ENCODE measurements around the gene SMAD5. TPM values are rescaled to one million over a fixed set of nuclear protein-coding genes. Genes with fewer than 3 reads are reported as not detected.

SMAD5 gene
- polyA plus RNA-seq, 2 donors = 5.0 to 6.9 TPM

DNA sequence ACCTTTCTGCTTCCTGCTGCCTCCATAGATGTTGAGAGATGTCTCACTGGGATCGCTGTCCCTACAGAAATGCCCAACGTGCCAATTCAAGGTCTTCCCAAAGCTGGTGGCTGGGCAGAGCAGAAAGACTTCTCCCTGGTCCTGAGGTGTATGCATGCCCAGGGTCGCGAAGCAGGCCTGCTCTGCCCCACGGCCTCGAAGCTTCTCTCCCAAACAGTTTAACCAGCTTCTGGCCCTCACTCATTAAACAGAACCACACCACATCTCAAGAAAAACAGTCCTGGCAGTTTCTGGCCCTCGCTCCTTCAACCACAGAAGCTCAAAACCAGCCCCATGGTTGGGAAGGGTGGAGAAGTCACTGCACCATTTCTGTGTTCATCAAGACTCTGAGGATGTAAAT lies 75.0 kb downstream of the SMAD5 start:
- Histone ChIP-seq H3K27me3 (ENCODE audit: control insufficient read depth in 1 of 2, insufficient read depth in 2 of 2, low read length in 2 of 2) (no peaks in the 10 kb centered on the region), H3K36me3 (ENCODE audit: control insufficient read depth in 2 of 2, insufficient read depth in 2 of 2, low read length in 1 of 2) (no peaks in the 10 kb centered on the region), H3K4me3 (ENCODE audit: low read depth in 1 of 2, low read length in 2 of 2) (no peak overlapping the region), H3K27ac (ENCODE audit: low read depth in 2 of 2, low read length in 1 of 2) (no peak overlapping the region), H3K9me3 (ENCODE audit: control insufficient read depth in 2 of 2, insufficient read depth in 1 of 2, low read depth in 1 of 2, low read length in 1 of 2) (no peaks in the 10 kb centered on the region), H3K4me1 (ENCODE audit: control insufficient read depth in 2 of 2, insufficient read depth in 2 of 2, low read length in 1 of 2) (no peaks in the 10 kb centered on the region)
- 85 to 87% methylated on average over 7 of the region's 7 CpGs for WGBS, 2 donors

DNA sequence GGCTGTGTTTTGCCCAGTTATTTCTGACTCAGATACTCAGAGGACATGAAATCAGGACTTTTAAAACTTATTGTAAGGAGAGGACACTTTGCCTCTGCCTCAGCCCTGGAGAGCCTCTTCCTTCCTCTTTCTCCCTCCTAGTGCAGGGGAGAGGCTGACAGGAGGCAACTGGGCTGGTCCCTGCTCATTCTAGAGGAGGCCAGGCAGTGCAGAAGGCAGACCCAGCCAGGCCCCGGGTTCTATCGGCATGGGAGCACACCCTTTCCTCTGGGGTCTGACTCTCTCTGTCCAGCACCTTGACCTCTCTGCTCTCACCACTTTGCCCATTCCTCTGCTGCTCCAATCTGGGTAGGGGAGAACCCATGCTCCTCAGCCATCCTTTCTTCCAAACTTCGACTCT lies 76.3 kb downstream of the SMAD5 start:
- H3K27me3 ChIP-seq (ENCODE audit: control insufficient read depth in 1 of 2, insufficient read depth in 2 of 2, low read length in 2 of 2) = no peaks in the 10 kb centered on the region
- WGBS, 2 donors = 68 to 83% methylated on average over 3 of the region's 3 CpGs

DNA sequence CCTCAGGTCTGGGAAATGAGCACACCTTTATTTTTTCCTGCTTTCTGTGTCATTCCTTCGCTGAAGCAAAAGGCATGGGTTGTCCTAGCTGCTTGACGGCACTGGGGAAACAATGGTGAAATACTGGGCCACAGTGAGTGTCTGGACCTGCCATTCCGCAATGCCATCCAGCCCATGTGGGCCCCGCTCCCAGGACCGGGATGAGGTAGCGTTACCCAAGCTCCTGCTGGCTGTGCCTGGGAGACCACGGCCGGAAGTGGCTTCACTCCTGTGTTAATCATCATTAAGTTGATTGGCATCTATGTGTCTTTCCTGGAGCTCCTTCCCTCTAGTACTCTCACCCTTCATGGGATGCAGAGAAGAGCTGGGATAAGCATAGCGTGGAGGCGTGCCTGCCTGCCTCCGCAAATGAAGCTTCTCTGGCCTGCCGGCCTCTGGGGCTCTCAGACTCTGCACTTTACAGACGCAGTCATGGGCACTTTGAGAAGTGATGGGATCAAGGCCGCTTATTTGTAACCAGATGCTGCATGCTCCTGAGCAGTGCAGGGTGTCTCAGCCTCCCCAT lies 76.8 kb downstream of the SMAD5 start:
- WGBS, 2 donors = 91 to 92% methylated on average over 14 of the region's 14 CpGs
- no peak overlapping the region for H3K27ac ChIP-seq (ENCODE audit: low read depth in 2 of 2, low read length in 1 of 2)
- H3K36me3 ChIP-seq (ENCODE audit: control insufficient read depth in 2 of 2, insufficient read depth in 2 of 2, low read length in 1 of 2) = no peaks in the 10 kb centered on the region
- no peaks in the 10 kb centered on the region for H3K9me3 ChIP-seq (ENCODE audit: control insufficient read depth in 2 of 2, insufficient read depth in 1 of 2, low read depth in 1 of 2, low read length in 1 of 2)
- H3K27me3 ChIP-seq (ENCODE audit: control insufficient read depth in 1 of 2, insufficient read depth in 2 of 2, low read length in 2 of 2) = no peaks in the 10 kb centered on the region
- H3K4me1 ChIP-seq (ENCODE audit: control insufficient read depth in 2 of 2, insufficient read depth in 2 of 2, low read length in 1 of 2) = no peaks in the 10 kb centered on the region
- H3K4me3 ChIP-seq (ENCODE audit: low read depth in 1 of 2, low read length in 2 of 2) = no peak overlapping the region

More for the DNA sequence above, 76.3 kb downstream of the SMAD5 start:
- no peak overlapping the region for H3K27ac ChIP-seq (ENCODE audit: low read depth in 2 of 2, low read length in 1 of 2)
- H3K4me1 ChIP-seq (ENCODE audit: control insufficient read depth in 2 of 2, insufficient read depth in 2 of 2, low read length in 1 of 2) = no peaks in the 10 kb centered on the region
- H3K4me3 ChIP-seq (ENCODE audit: low read depth in 1 of 2, low read length in 2 of 2) = no peak overlapping the region
- H3K9me3 ChIP-seq (ENCODE audit: control insufficient read depth in 2 of 2, insufficient read depth in 1 of 2, low read depth in 1 of 2, low read length in 1 of 2) = no peaks in the 10 kb centered on the region
- no peaks in the 10 kb centered on the region for H3K36me3 ChIP-seq (ENCODE audit: control insufficient read depth in 2 of 2, insufficient read depth in 2 of 2, low read length in 1 of 2)

DNA sequence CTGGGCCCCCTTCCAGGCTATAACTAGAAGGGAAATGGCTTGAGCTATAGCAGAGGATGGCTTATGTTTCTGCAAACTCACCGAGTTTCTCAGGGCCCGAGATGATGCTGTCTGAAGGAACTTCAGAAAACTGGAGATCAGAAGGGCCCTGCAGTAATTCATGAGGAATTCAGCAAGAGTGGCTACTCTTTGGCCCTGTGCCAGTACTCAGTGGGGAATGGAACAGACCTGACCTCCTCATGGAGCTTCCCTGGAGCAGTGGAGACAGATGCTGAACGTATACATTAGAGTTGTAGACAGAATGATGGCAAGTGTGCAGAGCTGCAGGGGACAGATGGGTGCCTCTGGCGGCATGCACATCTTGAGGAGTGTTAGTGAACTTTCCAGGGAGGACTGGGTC lies 77.6 kb downstream of the SMAD5 start:
- no peaks in the 10 kb centered on the region for H3K27me3 ChIP-seq (ENCODE audit: control insufficient read depth in 1 of 2, insufficient read depth in 2 of 2, low read length in 2 of 2)
- H3K27ac ChIP-seq (ENCODE audit: low read depth in 2 of 2, low read length in 1 of 2) = no peak overlapping the region
- H3K9me3 ChIP-seq (ENCODE audit: control insufficient read depth in 2 of 2, insufficient read depth in 1 of 2, low read depth in 1 of 2, low read length in 1 of 2) = no peaks in the 10 kb centered on the region
- H3K4me3 ChIP-seq (ENCODE audit: low read depth in 1 of 2, low read length in 2 of 2) = no peak overlapping the region
- no peaks in the 10 kb centered on the region for H3K4me1 ChIP-seq (ENCODE audit: control insufficient read depth in 2 of 2, insufficient read depth in 2 of 2, low read length in 1 of 2)
- no peaks in the 10 kb centered on the region for H3K36me3 ChIP-seq (ENCODE audit: control insufficient read depth in 2 of 2, insufficient read depth in 2 of 2, low read length in 1 of 2)
- WGBS, 2 donors = 75 to 80% methylated on average over 4 of the region's 4 CpGs

DNA sequence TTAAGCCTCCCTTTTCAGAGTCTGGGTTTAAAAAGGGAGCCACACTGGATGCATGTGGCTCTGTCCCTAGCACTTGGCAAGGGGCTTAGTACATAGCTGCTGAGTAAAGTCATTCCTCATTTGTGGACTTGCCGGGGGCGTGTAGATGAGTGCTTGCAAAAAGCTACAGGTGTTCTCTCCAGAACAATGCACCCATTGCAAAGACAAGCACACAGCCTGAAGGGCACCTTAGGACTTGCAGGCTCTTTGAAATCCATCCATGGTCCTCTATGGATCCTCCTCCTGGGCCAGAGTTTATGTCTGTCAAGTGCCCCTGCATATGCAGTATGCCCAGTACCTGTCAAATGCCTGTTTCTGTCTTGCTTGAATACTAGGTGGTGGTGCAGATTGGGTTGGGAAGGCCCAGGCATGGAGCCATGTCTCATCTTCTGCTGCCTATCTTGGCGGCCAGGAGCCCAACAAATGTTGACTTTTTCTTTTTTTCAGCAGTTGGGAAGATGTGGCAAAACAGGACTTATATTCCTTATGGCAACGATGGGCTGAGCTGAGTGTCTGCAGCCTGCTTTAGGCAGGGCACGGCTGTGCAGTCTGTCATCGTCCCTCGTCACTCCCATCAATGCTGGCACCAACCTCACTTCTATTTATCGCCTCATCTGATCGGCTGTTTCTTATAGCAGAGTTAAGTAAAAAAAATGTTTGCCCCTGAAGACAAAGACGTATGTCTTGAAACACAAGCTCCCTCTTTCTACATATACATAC lies 78.8 kb downstream of the SMAD5 start:
- whole genome bisulfite sequencing, 2 donors = 75 to 78% methylated on average over 10 of the region's 10 CpGs
- no peak overlapping the region for H3K4me3 ChIP-seq (ENCODE audit: low read depth in 1 of 2, low read length in 2 of 2)
- no peaks in the 10 kb centered on the region for H3K27me3 ChIP-seq (ENCODE audit: control insufficient read depth in 1 of 2, insufficient read depth in 2 of 2, low read length in 2 of 2)

DNA sequence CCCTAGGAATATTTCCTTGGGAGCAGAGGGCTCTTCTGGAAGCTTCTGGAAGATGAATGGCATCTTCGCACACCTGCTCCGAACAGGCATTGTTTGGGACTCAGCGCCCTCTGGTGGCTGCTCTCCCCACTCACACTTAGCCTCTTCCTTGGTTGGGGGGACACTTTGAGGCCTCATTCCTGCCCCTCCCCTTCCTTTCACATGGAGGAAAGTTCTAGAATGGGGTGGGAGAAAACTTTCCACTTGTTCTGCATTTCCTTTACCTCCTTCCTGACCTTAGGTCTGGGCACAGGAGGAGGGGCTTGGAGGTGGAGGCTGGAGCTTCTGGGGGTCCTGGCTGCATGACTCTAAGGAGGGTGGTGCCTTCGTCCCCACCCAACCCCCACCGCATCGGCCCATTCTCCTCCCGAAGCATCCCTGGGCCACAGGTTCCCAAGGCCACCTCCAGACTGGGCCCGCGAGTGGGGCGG lies 79.6 kb downstream of the SMAD5 start:
- H3K36me3 ChIP-seq (ENCODE audit: control insufficient read depth in 2 of 2, insufficient read depth in 2 of 2, low read length in 1 of 2) = no peaks in the 10 kb centered on the region
- H3K9me3 ChIP-seq (ENCODE audit: control insufficient read depth in 2 of 2, insufficient read depth in 1 of 2, low read depth in 1 of 2, low read length in 1 of 2) = no peaks in the 10 kb centered on the region
- no peaks in the 10 kb centered on the region for H3K27me3 ChIP-seq (ENCODE audit: control insufficient read depth in 1 of 2, insufficient read depth in 2 of 2, low read length in 2 of 2)
- H3K4me1 ChIP-seq (ENCODE audit: control insufficient read depth in 2 of 2, insufficient read depth in 2 of 2, low read length in 1 of 2) = no peaks in the 10 kb centered on the region
- no peak overlapping the region for H3K4me3 ChIP-seq (ENCODE audit: low read depth in 1 of 2, low read length in 2 of 2)
- 45 to 51% methylated on average over 10 of the region's 10 CpGs for WGBS, 2 donors
- H3K27ac ChIP-seq (ENCODE audit: low read depth in 2 of 2, low read length in 1 of 2) = no peak overlapping the region

More for the DNA sequence above, 78.8 kb downstream of the SMAD5 start:
- Histone ChIP-seq H3K27ac (ENCODE audit: low read depth in 2 of 2, low read length in 1 of 2) (no peak overlapping the region), H3K4me1 (ENCODE audit: control insufficient read depth in 2 of 2, insufficient read depth in 2 of 2, low read length in 1 of 2) (no peaks in the 10 kb centered on the region), H3K9me3 (ENCODE audit: control insufficient read depth in 2 of 2, insufficient read depth in 1 of 2, low read depth in 1 of 2, low read length in 1 of 2) (no peaks in the 10 kb centered on the region), H3K36me3 (ENCODE audit: control insufficient read depth in 2 of 2, insufficient read depth in 2 of 2, low read length in 1 of 2) (no peaks in the 10 kb centered on the region)

DNA sequence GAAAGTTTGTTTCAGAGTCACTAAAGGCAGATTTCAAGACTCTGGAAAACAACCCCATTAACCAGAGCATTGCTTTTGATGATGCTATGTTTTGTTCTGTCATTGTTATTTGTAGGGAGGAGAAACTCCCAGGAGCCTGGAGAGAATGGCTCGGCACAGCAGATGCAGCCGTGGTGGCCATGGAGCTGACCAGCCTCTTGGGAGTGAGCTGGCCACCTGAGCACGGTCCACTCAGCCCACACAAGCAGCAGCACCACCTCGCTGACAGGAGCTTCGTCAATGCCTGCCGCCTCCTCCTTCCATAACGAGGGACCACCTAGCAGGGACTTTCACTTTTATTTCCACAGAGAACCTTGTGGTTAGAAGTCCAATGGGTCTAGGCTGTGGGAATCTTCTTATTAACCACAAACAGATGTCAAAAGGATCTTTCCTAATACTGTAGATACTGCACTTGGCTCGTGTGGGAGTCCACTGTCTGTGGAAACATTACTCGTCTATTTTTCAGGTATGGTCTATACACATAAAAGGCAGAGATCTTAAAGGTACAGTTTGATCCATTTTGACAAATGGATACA lies 81.4 kb downstream of the SMAD5 start:
- no peaks in the 10 kb centered on the region for H3K36me3 ChIP-seq (ENCODE audit: control insufficient read depth in 2 of 2, insufficient read depth in 2 of 2, low read length in 1 of 2)
- 61 to 66% methylated on average over 9 of the region's 9 CpGs for WGBS, 2 donors
- H3K27me3 ChIP-seq (ENCODE audit: control insufficient read depth in 1 of 2, insufficient read depth in 2 of 2, low read length in 2 of 2) = no peaks in the 10 kb centered on the region
- no peaks in the 10 kb centered on the region for H3K4me1 ChIP-seq (ENCODE audit: control insufficient read depth in 2 of 2, insufficient read depth in 2 of 2, low read length in 1 of 2)
- H3K4me3 ChIP-seq (ENCODE audit: low read depth in 1 of 2, low read length in 2 of 2) = no peak overlapping the region
- H3K9me3 ChIP-seq (ENCODE audit: control insufficient read depth in 2 of 2, insufficient read depth in 1 of 2, low read depth in 1 of 2, low read length in 1 of 2) = no peaks in the 10 kb centered on the region
- no peak overlapping the region for H3K27ac ChIP-seq (ENCODE audit: low read depth in 2 of 2, low read length in 1 of 2)

DNA sequence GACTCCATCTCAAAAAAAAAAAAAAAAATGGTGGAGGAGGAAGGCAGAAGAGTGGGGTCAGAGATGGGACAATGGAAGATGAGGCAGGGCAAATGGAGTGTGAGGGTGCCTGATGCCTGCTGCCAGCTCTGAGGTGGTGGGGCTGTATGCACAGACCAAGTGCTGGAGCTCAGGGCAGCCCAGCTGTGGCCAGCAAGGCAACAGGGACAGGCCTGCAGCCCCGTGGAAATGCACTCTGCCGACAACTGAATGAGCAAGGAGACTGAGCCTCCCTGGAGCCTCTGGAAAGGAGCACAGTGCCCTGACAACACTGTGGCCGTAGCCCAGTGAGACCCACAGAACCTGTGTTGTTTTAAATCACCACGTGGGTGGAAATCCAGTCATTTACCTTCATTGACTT lies 83.2 kb downstream of the SMAD5 start:
- Histone ChIP-seq H3K36me3 (ENCODE audit: control insufficient read depth in 2 of 2, insufficient read depth in 2 of 2, low read length in 1 of 2) (no peaks in the 10 kb centered on the region), H3K27me3 (ENCODE audit: control insufficient read depth in 1 of 2, insufficient read depth in 2 of 2, low read length in 2 of 2) (no peaks in the 10 kb centered on the region), H3K27ac (ENCODE audit: low read depth in 2 of 2, low read length in 1 of 2) (no peak overlapping the region), H3K4me3 (ENCODE audit: low read depth in 1 of 2, low read length in 2 of 2) (no peak overlapping the region), H3K4me1 (ENCODE audit: control insufficient read depth in 2 of 2, insufficient read depth in 2 of 2, low read length in 1 of 2) (no peaks in the 10 kb centered on the region), H3K9me3 (ENCODE audit: control insufficient read depth in 2 of 2, insufficient read depth in 1 of 2, low read depth in 1 of 2, low read length in 1 of 2) (no peaks in the 10 kb centered on the region)
- WGBS, 2 donors = 67 to 84% methylated on average over 4 of the region's 4 CpGs

DNA sequence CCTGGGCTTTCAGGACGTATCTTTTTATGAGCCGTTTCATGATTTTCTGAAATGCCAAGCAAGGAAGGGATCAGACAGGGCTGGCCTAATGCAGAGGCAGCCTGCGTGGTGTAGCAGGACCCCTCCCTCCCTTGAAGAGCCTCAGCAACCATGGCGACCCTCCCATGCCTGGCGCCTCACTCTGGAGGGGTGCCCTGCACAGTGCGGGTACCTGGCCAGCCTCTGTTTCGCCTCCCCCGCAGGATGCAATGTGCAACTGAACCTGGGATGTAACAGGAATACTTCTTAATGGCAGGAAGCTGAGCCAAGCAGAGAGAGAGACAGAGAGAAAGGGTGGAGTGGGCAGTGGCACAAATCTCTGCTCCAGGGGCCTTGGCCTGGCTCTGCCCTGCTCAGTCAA lies 83.6 kb downstream of the SMAD5 start:
- WGBS, 2 donors = 86 to 87% methylated on average over 8 of the region's 8 CpGs
- H3K36me3 ChIP-seq (ENCODE audit: control insufficient read depth in 2 of 2, insufficient read depth in 2 of 2, low read length in 1 of 2) = no peaks in the 10 kb centered on the region
- H3K9me3 ChIP-seq (ENCODE audit: control insufficient read depth in 2 of 2, insufficient read depth in 1 of 2, low read depth in 1 of 2, low read length in 1 of 2) = peaks cover 0 to 1% of the 10 kb centered on the region in 2 donors
- no peaks in the 10 kb centered on the region for H3K27me3 ChIP-seq (ENCODE audit: control insufficient read depth in 1 of 2, insufficient read depth in 2 of 2, low read length in 2 of 2)
- H3K4me3 ChIP-seq (ENCODE audit: low read depth in 1 of 2, low read length in 2 of 2) = no peak overlapping the region
- no peaks in the 10 kb centered on the region for H3K4me1 ChIP-seq (ENCODE audit: control insufficient read depth in 2 of 2, insufficient read depth in 2 of 2, low read length in 1 of 2)
- H3K27ac ChIP-seq (ENCODE audit: low read depth in 2 of 2, low read length in 1 of 2) = no peak overlapping the region
